ENCODE data around the gene CTNNA3.

CTNNA3 gene

DNA sequence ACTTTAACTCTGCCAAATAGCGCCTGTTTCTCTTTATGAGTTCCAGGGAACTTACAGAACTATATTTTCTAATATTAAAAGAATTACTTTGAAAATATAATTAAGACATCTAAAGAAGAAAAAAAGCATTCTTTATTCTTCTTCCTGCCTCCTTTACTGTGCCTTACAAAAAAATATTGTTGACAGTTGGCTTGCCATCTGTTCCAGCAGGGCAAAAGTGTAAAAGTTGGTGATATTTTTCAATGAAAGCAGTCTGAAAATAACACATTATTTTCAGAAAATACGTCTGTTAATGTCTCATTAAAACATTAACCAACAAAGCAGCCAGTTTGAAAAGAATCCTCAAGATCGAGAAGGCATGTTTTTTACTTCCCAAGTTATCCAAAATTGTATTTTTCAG lies 1802.3 kb downstream of the CTNNA3 start:
- no peak for ATAC-seq

GRCh38 chr10:65892284-65892683 lies 1803.7 kb downstream of the CTNNA3 start:
- no peak for ATAC-seq

GRCh38 chr10:65891073-65891981 lies 1804.7 kb downstream of the CTNNA3 start:
- no peak for ATAC-seq

DNA sequence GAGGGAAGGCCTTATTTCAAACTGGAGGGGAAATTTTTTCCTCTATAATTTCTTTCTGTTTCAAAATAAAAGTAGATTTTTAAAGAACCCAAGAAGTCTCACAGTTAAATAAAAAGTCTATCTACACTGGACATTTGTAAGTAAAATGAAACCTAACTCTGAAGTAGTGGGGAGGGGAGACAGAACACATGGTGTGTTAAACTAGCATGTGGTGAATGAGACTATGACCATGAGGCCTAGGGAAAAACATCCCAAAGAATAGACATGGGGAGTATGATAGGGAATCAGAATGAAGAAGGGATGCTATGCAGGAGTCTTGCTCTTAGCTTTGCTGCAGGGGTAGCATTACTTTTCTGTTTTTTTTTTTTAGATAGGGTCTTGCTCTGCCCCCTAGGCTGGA lies 1831.5 kb downstream of the CTNNA3 start:
- no peak for ATAC-seq

DNA sequence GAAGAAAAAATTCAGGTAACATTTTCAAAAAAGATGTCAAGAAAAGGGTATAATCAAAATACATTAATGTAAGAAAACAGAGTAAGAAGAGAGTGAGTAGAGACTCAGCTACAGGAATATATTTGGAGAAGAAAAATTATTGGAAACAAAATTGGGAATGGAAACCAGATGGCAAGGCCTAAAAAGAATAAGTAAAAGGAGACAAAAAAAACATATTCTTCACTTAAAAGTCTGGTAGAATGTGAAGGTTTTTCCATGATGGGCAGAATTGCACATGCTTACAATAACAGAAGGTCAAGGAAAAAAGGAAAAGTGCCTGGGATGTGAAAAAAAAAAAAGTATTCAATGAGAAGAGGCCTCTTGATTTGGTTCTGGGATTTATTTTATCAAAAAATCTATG lies 1832.0 kb downstream of the CTNNA3 start:
- ATAC-seq: no peak
